B cell (primary cell): ENCODE data around the gene TMEM219. TPM values are rescaled to one million over a fixed set of nuclear protein-coding genes. Genes with fewer than 3 reads are reported as not detected.

Source experiments
- ATAC-seq: fragments of 200-7000 bp; cut with Tn5 transposase; one replicate; pipeline ENCODE4 v1.10.0; 2021; ENCODE audit warnings: low read depth, mild to moderate bottlenecking, moderate number of reproducible peaks, moderate library complexity
- CTCF ChIA-PET: fragments of 350-600 bp; sonication (Branson Sonifier 250); formaldehyde crosslinking; loops from one replicate; lab custom pipeline; 2021; ENCODE audit warnings: antibody characterized with exemption, inconsistent platforms; lab: Charles Lee
- POLR2A ChIA-PET: fragments of 350-600 bp; sonication (Branson Sonifier 250); formaldehyde crosslinking; loops from one replicate; lab custom pipeline; 2021; ENCODE audit warnings: antibody characterized with exemption; lab: Charles Lee
- DNase-seq: peaks from one replicate; pipeline ENCODE4 v3.0.0; 2013
- H2AFZ ChIP-seq: 2 replicates; pipeline ENCODE4 v1.6.1; 2012; ENCODE audit warnings: mild to moderate bottlenecking, low read depth, low read length; ENCODE audit not compliant: insufficient read depth, poor library complexity, severe bottlenecking
- H3K27ac ChIP-seq, 2 donors: 1 replicate in 1 of 2; 2 replicates in 1 of 2; pipeline ENCODE4 v1.5.1; 2012 to 2013; ENCODE audit warnings: low read length in 2 of 2, mild to moderate bottlenecking in 2 of 2, moderate library complexity in 1 of 2
- H3K27me3 ChIP-seq, 4 experiments: fragments of 200-600 bp in 1 of 4; sonication (generic) in 1 of 4; replicated peaks in 1 of 4; 1 replicate in 2 of 4; 2 replicates in 2 of 4; pipeline versions ENCODE4 v1.6.1 to v1.7.0; 2013 to 2016; ENCODE audit warnings: low read length in 3 of 4, mild to moderate bottlenecking in 2 of 4, mixed read lengths in 1 of 4, moderate library complexity in 1 of 4; ENCODE audit not compliant: insufficient read depth in 4 of 4, control insufficient read depth in 3 of 4; ENCODE audit errors: control extremely low read depth in 1 of 4
- H3K36me3 ChIP-seq, 2 experiments: replicated peaks in 1 of 2; 1 replicate in 1 of 2; 2 replicates in 1 of 2; pipeline versions ENCODE4 v1.6.1 to v1.7.1; 2013; ENCODE audit warnings: low read length in 1 of 2; ENCODE audit not compliant: insufficient read depth in 2 of 2, control insufficient read depth in 1 of 2; ENCODE audit errors: control extremely low read depth in 1 of 2, extremely low read depth in 1 of 2
- H3K4me1 ChIP-seq, 2 donors: fragments of 200-600 bp in 1 of 2; sonication (generic) in 1 of 2; 1 replicate in 1 of 2; 2 replicates in 1 of 2; pipeline versions ENCODE4 v1.5.1 to v1.6.1; 2013 to 2017; ENCODE audit warnings: low read length in 2 of 2; ENCODE audit not compliant: control insufficient read depth in 2 of 2, insufficient read depth in 2 of 2
- H3K4me2 ChIP-seq: replicated peaks from 2 replicates; pipeline ENCODE3; 2012; ENCODE audit warnings: mild to moderate bottlenecking, low read depth, low read length; ENCODE audit not compliant: poor library complexity, severe bottlenecking
- H3K4me3 ChIP-seq, 5 experiments: fragments of 200-600 bp in 1 of 5; sonication (generic) in 1 of 5; 1 replicate in 3 of 5; 2 replicates in 2 of 5; pipeline versions ENCODE4 v1.5.1 to v1.7.0; 2011 to 2016; ENCODE audit warnings: low read length in 4 of 5, mild to moderate bottlenecking in 4 of 5, low read depth in 2 of 5, control low read depth in 1 of 5, moderate library complexity in 1 of 5; ENCODE audit not compliant: insufficient read depth in 1 of 5; ENCODE audit errors: control extremely low read depth in 1 of 5, extremely low read depth in 1 of 5
- H3K79me2 ChIP-seq: fragments of 200-600 bp; sonication (generic); one replicate; pipeline ENCODE4 v1.6.0; 2016; ENCODE audit warnings: low read length; ENCODE audit not compliant: control insufficient read depth, insufficient read depth
- H3K9ac ChIP-seq: fragments of 200-600 bp; sonication (generic); 2 replicates; pipeline ENCODE4 v1.6.1; 2017; ENCODE audit warnings: mild to moderate bottlenecking, low read length, moderate library complexity
- H3K9me3 ChIP-seq, 3 donors: one replicate each; pipeline versions ENCODE4 v1.6.1 to v1.7.1; 2013; ENCODE audit warnings: low read length in 2 of 3; ENCODE audit not compliant: control insufficient read depth in 2 of 3, insufficient read depth in 1 of 3; ENCODE audit errors: control extremely low read depth in 1 of 3
- H4K20me1 ChIP-seq: 2 replicates; pipeline ENCODE4 v1.6.0; 2012; ENCODE audit warnings: mild to moderate bottlenecking, low read length; ENCODE audit not compliant: insufficient read depth, control insufficient read depth, poor library complexity, severe bottlenecking
- H3K27ac Mint-ChIP-seq: one replicate; pipeline ENCODE4 v1.8.0; 2021; ENCODE audit warnings: mixed read lengths
- H3K27me3 Mint-ChIP-seq: one replicate; pipeline ENCODE4 v1.8.0; 2021; ENCODE audit warnings: mixed read lengths
- H3K4me1 Mint-ChIP-seq: one replicate; pipeline ENCODE4 v1.8.0; 2021; ENCODE audit warnings: mixed read lengths
- H3K4me3 Mint-ChIP-seq: one replicate; pipeline ENCODE4 v1.8.0; 2021; ENCODE audit warnings: mixed read lengths
- H3K9me3 Mint-ChIP-seq: one replicate; pipeline ENCODE4 v1.8.0; 2022; ENCODE audit warnings: mixed read lengths; ENCODE audit not compliant: insufficient read depth
- CTCF ChIP-seq: fragments of 200-600 bp; IDR thresholded peaks from one replicate; pipeline ENCODE4 v1.8.0; 2022; ENCODE audit warnings: antibody characterized with exemption, mild to moderate bottlenecking
- EZH2 ChIP-seq: IDR thresholded peaks from 2 replicates; pipeline ENCODE4 v1.6.1; 2012; ENCODE audit warnings: borderline replicate concordance, low read depth, mild to moderate bottlenecking, moderate library complexity, low read length; ENCODE audit not compliant: insufficient read depth, poor library complexity, severe bottlenecking
- WGBS: methylation state at CpG from one replicate; pipeline ENCODE4 v1.1.5; 2013; ENCODE audit warnings: missing lambda C conversion rate; ENCODE audit not compliant: insufficient coverage; 5-methylcytosine and 5-hydroxymethylcytosine counted together
- intact Hi-C: fragments of 100-400 bp; cut with micrococcal nuclease; formaldehyde crosslinking; loops from one replicate; pipeline ENCODE4 v1.10.0; 2022
- polyA plus RNA-seq: library from polyadenylated mRNA; depleted of rRNA; stranded (reverse); fragments of >200 nt; gene quantifications from 2 replicates; pipeline ENCODE4 v1.2.3, GENCODE V29; 2012
- total RNA-seq, 2 donors: library from RNA; stranded (reverse); fragments of 120-200 nt in 1 of 2; gene quantifications; 1 replicate in 1 of 2; 2 replicates in 1 of 2; pipeline versions ENCODE4 v1.2.3 to v1.2.4, GENCODE V29; 2013 to 2022

Gene TMEM219
- total and polyA plus RNA-seq, 2 donors (not counting 1 experiment from before 2014, with no cell fraction given), result 66.6 to 103 TPM

GRCh38 chr16:29947897-29948296 lies 14.0 kb upstream of the TMEM219 start:
- Histone ChIP-seq H3K79me2 (no peaks in the 10 kb centered on the region), H3K4me2 (no peak overlapping the region), H3K9me3 (peaks cover 0 to 9% (median 0%) of the 10 kb centered on the region in 3 donors), H3K9ac (no peak overlapping the region), H3K4me3 (no peak overlapping the region), H3K36me3 (no peaks in the 10 kb centered on the region), H4K20me1 (no peaks in the 10 kb centered on the region), H3K4me1 (no peaks in the 10 kb centered on the region), H3K27ac (no peak overlapping the region), H3K27me3 (no peaks in the 10 kb centered on the region), H2AFZ (no peak overlapping the region)
- Mint-ChIP-seq H3K4me1 (no peaks in the 10 kb centered on the region), H3K9me3 (peaks cover 5% of the 10 kb centered on the region), H3K4me3 (no peak overlapping the region), H3K27me3 (peaks cover 10% of the 10 kb centered on the region), H3K27ac (no peak overlapping the region)
- ATAC-seq, result no peak
- intact Hi-C loops, result no loop called here
- no peak for DNase-seq
- ChIA-PET POLR2A (no interaction called here), CTCF (interaction anchor here (0.7 kb wide), 2 partner anchors 92 to 231 kb away, joined by 5 to 8 read pairs; no protein-coding TSS in a partner anchor)
- WGBS, result 100% methylated on average over 2 of the region's 2 CpGs
- TF ChIP-seq EZH2 (no peak), CTCF (no peak)

GRCh38 chr16:29950806-29951461 lies 10.9 kb upstream of the TMEM219 start:
- Histone ChIP-seq H3K27ac (no peak overlapping the region), H3K36me3 (no peaks in the 10 kb centered on the region), H3K4me1 (no peaks in the 10 kb centered on the region), H3K79me2 (no peaks in the 10 kb centered on the region), H3K4me2 (no peak overlapping the region), H2AFZ (no peak overlapping the region), H3K9ac (no peak overlapping the region), H3K27me3 (no peaks in the 10 kb centered on the region), H3K9me3 (peaks cover 0 to 9% (median 0%) of the 10 kb centered on the region in 3 donors), H3K4me3 (no peak overlapping the region), H4K20me1 (no peaks in the 10 kb centered on the region)
- CTCF ChIA-PET, result no interaction called here
- Mint-ChIP-seq H3K27ac (no peak overlapping the region), H3K4me3 (no peak overlapping the region), H3K27me3 (peaks cover 10% of the 10 kb centered on the region), H3K9me3 (peaks cover 5% of the 10 kb centered on the region), H3K4me1 (no peaks in the 10 kb centered on the region)
- POLR2A ChIA-PET, result no interaction called here
- DNase-seq (no peak), ATAC-seq (no peak)
- WGBS, result 91% methylated on average over 4 of the region's 4 CpGs
- intact Hi-C loops, result no loop called here
- TF ChIP-seq EZH2, result no peak
- no peak for TF ChIP-seq CTCF
